NCI-H1048 (cell line): Measurements from ENCODE around the gene C1QTNF12.

Source experiments
- DNase-seq: peaks from one replicate; lab custom pipeline; 2025; lab: John Stamatoyannopoulos, UW

C1QTNF12 gene, protein sequence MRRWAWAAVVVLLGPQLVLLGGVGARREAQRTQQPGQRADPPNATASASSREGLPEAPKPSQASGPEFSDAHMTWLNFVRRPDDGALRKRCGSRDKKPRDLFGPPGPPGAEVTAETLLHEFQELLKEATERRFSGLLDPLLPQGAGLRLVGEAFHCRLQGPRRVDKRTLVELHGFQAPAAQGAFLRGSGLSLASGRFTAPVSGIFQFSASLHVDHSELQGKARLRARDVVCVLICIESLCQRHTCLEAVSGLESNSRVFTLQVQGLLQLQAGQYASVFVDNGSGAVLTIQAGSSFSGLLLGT

GRCh38 chr1:1246577-1247340 lies at the start of gene C1QTNF12:
C1QTNF12 (minus strand) TSS chr1:1246722; CDS start chr1:1246690, 32 bp downstream.
- no peak for DNase-seq

GRCh38 chr1:1295154-1295923 lies 48.8 kb upstream of the C1QTNF12 start:
- DNase-seq: no peak

- DNase-seq: no peak
Observed at GRCh38 chr1:1294250-1294890, 47.8 kb upstream of the C1QTNF12 start.

- peak; percentile 48 for DNase-seq
Observed at GRCh38 chr1:1293263-1294249, 47.0 kb upstream of the C1QTNF12 start.

DNA sequence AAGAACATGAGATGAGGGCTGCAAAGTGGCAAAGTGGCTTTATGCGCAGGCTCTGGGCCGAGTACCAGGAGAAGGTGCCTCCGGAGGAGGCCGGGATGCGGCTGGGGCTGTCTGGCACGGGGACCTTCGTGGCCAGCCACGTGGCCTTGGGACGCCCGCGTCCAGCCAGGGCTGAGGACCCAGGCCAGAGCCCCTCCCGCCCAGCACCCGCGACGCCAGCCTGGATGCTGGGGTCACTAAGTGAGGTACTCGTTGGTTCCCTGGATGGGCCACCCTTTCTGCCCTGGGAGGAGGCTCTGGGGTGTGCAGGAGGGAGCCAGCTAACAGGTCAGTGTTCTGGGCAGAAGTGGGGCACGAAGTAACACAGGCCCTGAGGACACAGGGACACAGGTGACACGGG lies 46.3 kb upstream of the C1QTNF12 start:
- DNase-seq: no peak

DNA sequence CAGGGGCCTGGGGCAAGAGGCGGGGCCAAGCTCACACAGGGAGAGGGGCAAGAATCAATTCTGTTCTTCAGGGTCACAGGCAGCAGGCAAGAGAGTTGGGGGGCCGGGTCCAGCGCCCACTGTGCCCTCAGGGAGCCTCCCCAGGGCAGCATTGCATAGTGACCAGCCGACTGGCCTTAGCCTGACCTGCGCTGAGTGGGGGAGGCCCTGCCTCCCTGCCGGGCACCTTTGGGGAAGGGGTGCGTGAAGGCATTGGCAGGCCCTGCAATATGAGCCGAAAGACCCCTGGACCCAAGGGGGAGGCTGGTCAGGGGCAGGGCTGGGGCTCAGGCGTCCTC lies 45.9 kb upstream of the C1QTNF12 start:
- DNase-seq: no peak

DNA sequence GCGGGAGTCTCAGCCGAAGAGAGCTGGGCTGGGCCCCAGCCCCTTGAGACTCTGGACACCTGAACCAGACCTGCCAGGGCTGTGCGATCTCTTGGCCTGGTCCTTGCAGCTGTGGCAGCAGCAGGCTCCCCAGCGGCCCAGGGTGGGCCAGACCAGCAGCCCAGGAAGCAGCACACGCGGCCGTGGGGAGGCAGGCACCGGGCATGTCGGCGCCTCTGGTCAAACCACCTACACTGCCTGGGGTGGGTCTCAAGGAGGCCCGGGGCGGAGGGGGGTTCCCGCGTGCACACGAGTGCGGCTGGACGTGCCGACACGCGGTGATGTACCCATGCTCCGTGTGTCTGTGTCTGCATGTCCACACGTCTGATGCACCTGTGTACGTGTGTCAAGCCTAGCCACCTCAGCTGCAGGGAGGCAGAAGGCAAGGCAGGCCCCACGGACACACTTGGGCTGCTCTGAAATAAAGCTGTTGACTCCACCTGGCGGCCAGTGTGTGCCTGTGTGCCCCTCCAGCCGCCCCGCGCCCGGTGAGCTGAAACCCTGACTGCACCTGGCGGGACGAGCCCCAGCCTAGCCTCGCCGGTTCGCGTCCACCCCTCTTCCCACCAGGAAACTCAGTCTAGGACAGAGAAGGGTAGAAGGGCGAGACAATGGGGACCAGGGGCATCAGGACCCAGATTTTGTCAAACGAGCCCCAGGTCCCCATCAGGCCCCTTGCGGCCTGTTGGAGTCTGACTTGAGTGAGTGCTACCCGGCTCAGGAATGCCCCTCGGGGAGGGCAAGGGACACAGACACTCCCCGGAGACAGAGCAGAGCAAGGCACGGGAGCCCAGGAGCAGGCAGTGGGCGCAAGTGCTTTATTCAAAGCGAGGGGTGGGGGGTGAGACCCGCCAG lies 45.3 kb upstream of the C1QTNF12 start:
- DNase-seq: no peak

DNA sequence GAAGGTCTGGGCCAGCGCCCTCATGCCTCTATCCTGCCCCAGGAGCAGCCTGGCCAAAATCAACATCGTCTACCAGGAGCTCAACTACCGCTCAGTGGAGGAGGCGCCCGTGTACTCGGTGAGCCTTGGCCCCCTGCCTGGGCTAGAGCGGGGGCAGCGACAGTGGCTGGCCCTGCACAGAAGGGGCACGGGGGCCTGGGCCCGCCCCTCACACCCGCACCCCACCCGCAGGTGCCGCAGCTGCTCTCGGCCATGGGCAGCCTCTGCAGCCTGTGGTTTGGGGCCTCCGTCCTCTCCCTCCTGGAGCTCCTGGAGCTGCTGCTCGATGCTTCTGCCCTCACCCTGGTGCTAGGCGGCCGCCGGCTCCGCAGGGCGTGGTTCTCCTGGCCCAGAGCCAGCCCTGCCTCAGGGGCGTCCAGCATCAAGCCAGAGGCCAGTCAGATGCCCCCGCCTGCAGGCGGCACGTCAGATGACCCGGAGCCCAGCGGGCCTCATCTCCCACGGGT lies 44.6 kb upstream of the C1QTNF12 start:
- DNase-seq: no peak

GRCh38 chr1:1290238-1290731 lies 43.8 kb upstream of the C1QTNF12 start:
- peak; percentile 36 for DNase-seq

- DNase-seq: no peak
Observed at GRCh38 chr1:1287288-1288110, 41.0 kb upstream of the C1QTNF12 start.

DNA sequence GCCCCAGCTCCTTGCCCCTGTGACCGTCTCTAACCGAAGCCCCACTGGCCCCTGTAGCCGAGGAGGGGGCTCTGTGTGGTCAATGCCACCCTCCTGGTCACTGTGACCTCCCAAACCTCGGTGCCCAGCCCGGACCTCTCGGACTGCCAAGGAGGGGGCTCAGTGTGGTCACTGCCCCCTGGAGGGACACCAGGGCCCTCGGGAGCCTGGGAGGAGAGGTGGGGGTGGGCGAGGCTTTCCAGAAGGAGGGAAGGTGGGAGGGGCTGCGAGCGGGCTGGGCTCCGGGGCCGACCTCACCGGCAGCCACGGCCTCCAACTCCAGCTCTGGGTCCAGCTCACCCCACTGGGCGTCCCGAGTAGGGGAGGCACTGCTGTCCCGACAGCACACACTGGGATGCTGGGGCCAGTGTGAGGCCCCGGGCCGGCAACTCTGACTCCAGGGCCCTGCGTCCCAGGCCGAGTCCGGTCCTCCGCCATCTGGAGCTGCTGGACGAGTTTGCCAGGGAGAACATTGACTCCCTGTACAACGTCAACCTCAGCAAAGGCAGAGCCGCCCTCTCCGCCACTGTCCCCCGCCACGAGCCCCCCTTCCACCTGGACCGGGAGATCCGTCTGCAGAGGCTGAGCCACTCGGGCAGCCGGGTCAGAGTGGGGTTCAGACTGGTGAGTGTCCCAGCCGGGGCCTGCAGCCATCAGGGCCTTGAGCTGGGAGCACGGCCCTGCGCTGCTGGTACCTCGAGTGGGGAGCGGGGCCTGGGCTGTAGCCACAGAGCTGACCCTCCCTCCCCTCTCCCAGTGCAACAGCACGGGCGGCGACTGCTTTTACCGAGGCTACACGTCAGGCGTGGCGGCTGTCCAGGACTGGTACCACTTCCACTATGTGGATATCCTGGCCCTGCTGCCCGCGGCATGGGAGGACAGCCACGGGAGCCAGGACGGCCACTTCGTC lies 40.1 kb upstream of the C1QTNF12 start:
- DNase-seq: no peak

- DNase-seq: no peak
Observed at GRCh38 chr1:1285611-1286311, 39.2 kb upstream of the C1QTNF12 start.

DNA sequence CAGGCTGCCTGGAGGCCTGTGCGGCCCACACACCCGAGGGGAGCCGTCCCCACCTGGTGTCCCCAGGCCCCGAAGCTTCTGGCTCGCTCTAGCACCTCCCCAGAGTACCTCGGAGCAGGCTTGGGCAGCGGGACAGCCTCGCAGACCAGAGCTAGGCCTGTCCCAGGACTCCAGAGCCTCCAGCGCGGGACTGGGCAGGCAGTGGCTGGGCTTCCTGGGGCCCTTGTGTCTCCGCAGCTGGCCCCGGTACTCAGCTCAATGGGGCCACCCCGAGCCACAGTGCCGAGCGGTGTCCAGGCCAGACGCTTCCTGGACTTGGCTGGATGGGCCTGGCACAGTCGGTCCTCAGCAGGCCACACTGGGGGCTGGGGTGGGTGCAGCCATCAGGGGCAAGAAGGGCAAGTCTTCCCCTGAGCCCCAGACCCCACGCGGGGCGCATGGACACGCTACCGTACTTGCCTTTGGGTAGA lies 38.6 kb upstream of the C1QTNF12 start:
- no peak for DNase-seq

- no peak for DNase-seq
Observed at GRCh38 chr1:1284221-1285101, 37.9 kb upstream of the C1QTNF12 start.

DNA sequence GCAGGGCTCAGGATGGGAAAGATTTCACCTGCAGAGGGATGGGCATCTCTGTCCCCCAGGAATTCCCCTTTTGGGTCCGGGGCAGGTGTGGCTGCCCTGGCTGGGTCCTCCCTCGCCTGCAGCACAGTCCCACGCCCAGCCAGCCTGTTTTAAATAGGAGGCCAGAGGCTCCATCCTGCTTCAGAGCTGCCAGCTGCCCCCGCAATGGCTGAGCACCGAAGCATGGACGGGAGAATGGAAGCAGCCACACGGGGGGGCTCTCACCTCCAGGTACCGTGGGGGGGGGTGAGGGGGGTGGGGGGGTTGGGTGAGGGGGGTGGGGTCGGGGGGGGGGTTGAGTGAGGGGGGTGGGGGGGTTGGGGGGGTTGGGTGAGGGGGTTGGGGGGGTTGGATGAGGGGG lies 37.3 kb upstream of the C1QTNF12 start:
- DNase-seq: no peak

- no peak for DNase-seq
Observed at GRCh38 chr1:1282998-1283397, 36.5 kb upstream of the C1QTNF12 start.
